Articular chondrocyte of knee joint (primary cell): ENCODE data around the gene RARS2. TPM values are rescaled to one million over a fixed set of nuclear protein-coding genes. Genes with fewer than 3 reads are reported as not detected.

Experiments used
- small RNA-seq: library from RNA; depleted of rRNA; stranded (forward); fragments of <200 nt; gene quantifications from one replicate; pipeline ENCODE3, GENCODE V24; 2012
- total RNA-seq: library from RNA; depleted of rRNA; stranded (reverse); fragments of >200 nt; gene quantifications from 2 replicates; pipeline ENCODE4 v1.2.3, GENCODE V29; 2012

RARS2 gene, protein sequence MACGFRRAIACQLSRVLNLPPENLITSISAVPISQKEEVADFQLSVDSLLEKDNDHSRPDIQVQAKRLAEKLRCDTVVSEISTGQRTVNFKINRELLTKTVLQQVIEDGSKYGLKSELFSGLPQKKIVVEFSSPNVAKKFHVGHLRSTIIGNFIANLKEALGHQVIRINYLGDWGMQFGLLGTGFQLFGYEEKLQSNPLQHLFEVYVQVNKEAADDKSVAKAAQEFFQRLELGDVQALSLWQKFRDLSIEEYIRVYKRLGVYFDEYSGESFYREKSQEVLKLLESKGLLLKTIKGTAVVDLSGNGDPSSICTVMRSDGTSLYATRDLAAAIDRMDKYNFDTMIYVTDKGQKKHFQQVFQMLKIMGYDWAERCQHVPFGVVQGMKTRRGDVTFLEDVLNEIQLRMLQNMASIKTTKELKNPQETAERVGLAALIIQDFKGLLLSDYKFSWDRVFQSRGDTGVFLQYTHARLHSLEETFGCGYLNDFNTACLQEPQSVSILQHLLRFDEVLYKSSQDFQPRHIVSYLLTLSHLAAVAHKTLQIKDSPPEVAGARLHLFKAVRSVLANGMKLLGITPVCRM
- total RNA-seq, result 53.6 and 57.9 TPM in 2 replicates

DNA sequence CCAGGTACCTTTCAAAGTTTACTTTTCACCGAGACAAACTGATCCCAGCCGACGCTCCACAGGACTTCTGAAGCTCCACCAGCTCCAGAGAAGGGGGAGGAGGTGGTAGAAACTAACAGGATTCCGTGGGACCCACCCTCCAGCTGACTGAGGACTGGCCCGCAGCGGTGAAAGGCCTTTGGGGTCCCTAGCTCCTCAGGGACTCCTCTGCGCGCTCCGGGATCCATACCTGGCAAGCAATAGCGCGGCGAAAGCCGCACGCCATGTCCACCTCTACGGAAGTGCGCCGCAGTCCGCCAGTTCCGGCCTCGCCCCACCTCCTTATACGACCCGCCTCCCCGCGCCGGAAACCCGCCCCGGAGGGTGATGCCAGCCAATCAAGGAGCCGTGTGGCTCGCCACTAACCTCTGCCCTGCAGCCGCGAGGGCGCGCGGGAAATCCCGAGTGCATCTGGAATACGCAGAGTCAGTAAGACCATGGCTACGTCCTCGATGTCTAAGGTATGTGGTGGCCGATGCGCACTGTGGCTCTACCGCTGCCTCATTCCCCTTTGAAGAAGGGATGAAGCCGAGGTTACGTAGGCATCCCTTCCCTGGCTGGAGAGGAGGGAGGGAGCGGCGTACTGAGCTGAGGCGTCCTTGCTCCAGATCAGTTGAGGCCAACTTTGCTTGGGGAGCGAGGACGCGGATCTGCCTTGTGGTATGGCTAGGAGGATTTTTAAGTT, at the start of gene RARS2, which contains the start of gene ORC3:
RARS2 (minus strand) TSS at position 295 of the 724 bp plus-strand sequence; CDS start at position 265, 30 bp downstream.
ORC3 (plus strand) TSS at position 443 of the 724 bp plus-strand sequence; CDS start at position 477, 34 bp downstream.

DNA sequence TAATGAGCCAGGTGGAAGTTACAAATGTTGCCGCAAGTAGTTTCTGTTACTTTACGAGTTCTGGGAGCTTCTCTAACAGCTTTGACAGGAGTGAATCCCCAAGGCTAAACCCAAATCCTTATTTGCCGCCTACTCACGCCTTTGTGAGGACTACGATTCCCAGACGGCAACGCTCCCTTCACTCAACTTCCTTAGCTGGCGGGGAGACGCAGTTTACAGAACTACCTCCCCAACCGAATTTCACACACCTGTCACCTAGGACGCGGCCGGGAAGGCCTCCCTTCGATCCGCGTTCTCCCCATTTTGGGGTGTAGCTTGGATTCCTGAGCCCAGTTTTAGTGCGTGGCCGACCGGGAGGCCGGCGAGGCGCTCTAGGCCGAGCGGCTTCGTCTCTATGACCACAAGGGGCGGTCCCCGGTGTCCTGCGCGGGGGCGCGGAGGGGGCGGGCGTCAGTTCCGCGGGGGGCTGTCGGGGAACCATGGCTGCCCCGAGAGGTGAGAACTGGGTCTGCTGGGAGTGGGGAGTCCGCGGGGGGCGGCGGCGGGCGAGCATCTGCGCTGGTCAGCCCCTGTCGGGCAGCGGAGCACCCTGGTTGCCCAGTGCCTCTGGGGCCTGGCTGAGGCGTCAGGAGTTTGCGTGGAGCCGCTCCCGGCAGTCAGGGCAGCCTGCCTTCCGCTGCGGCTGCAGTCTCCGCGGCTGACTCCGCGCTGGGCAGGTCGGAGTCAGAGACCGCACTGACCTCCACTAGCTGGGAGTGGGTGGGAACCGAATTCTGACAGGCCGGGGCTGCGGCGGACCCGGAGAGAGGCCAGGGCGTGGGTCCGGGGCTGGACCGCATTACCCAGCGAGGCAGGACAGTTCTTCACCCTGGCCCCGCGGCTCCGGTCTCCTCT, 117.0 kb downstream of the RARS2 start, which contains the start of gene SLC35A1:
SLC35A1 (plus strand) TSS at position 450 of the 894 bp plus-strand sequence; CDS start at position 480, 30 bp downstream.

Small RNA genes lying within 50 kb of the gene (small RNA-seq; reads per million reads assigned to genes)
- not detected for gene RNU6-444P

Other genes with a start within 250 kb of the RARS2 start
- 4.8 and 6.8 TPM in 2 replicates for gene C6orf163, start 245.2 kb downstream of the RARS2 start, total RNA-seq
- 1.2 and 2.5 TPM in 2 replicates for gene CFAP206, start 182.0 kb downstream of the RARS2 start, total RNA-seq
- gene SLC35A1, start 117.0 kb downstream of the RARS2 start, total RNA-seq, result 18.7 and 24.0 TPM in 2 replicates
- 34.0 and 39.2 TPM in 2 replicates for gene ORC3, start 148 bp upstream of the RARS2 start, total RNA-seq
- gene AKIRIN2, start 112.2 kb upstream of the RARS2 start, total RNA-seq, result 14.9 and 20.0 TPM in 2 replicates